ELR (cell line): ENCODE results near the gene KHDC4.

ENCODE experiments used
- DNase-seq: peaks from one replicate; pipeline ENCODE4 v3.0.0-alpha.2; 2015; ENCODE audit warnings: low read depth

Gene KHDC4

GRCh38 chr1:155934097-155934935, at the start of gene KHDC4:
Gene KHDC4 (minus strand): TSS chr1:155934413. CDS start chr1:155934373, 40 bp downstream.
- DNase-seq: peak; percentile 99

GRCh38 chr1:155983191-155984024, 49.2 kb upstream of the KHDC4 start:
- DNase-seq: peak; percentile 97

GRCh38 chr1:155982106-155982505, 47.9 kb upstream of the KHDC4 start:
- no peak for DNase-seq

GRCh38 chr1:155981266-155982088, 47.3 kb upstream of the KHDC4 start:
- peak; percentile 93 for DNase-seq

GRCh38 chr1:155979597-155980343, 45.6 kb upstream of the KHDC4 start:
- peak; percentile 53 for DNase-seq

GRCh38 chr1:155978973-155979429, 44.8 kb upstream of the KHDC4 start:
- DNase-seq: peak; percentile 71

- peak; percentile 88 for DNase-seq
Measured at GRCh38 chr1:155978325-155978972, 44.2 kb upstream of the KHDC4 start, which contains the start of gene ARHGEF2. Gene ARHGEF2 (minus strand): TSS chr1:155978547. CDS start chr1:155978427, 120 bp downstream.

GRCh38 chr1:155977690-155978324, 43.6 kb upstream of the KHDC4 start:
- peak; percentile 52 for DNase-seq

GRCh38 chr1:155976913-155977689, 42.9 kb upstream of the KHDC4 start:
- no peak for DNase-seq

GRCh38 chr1:155976062-155976912, 42.1 kb upstream of the KHDC4 start:
- DNase-seq: peak; percentile 63

- no peak for DNase-seq
Measured at GRCh38 chr1:155975375-155976061, 41.3 kb upstream of the KHDC4 start.

- no peak for DNase-seq
Measured at GRCh38 chr1:155974208-155975115, 40.2 kb upstream of the KHDC4 start.

- DNase-seq: no peak
Measured at GRCh38 chr1:155973723-155974122, 39.5 kb upstream of the KHDC4 start.

GRCh38 chr1:155971910-155972809, 37.9 kb upstream of the KHDC4 start:
- no peak for DNase-seq

- DNase-seq: peak; percentile 93
Measured at GRCh38 chr1:155970531-155971167, 36.4 kb upstream of the KHDC4 start.
